GM20000 (cell line): ENCODE results near the gene AGAP1.

ENCODE experiments used
- DNase-seq: peaks from one replicate; pipeline ENCODE4 v3.0.0; 2012; ENCODE audit warnings: low spot score
- TF ChIP-seq, protein P1 (sequence below): IDR thresholded peaks from 2 replicates; pipeline ENCODE4 v1.5.1; 2012; ENCODE audit warnings: mild to moderate bottlenecking, control low read depth; ENCODE audit errors: extremely low read depth, missing control alignments

AGAP1 gene

DNA sequence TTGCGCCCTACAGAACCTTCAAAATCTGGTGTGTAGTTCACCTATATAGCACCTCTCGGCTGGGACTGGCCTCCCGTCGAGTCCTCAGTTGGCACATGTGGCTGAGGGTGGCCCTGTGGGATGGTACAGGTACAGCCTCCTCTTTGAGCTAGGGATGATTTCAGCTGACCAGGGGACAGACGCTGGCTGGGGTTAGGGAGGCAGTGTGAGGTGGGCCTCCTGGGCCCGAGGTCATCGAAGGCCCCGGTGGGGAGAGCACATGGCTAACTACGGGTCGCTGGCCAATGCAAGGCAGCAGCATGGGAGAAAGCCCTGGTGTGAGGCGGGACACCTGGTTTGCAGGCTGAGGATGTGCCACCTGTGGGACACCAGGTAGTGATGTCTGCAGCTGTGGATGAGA, 369.6 kb downstream of the AGAP1 start:
- DNase-seq, result no peak
- TF ChIP-seq, protein P1, sequence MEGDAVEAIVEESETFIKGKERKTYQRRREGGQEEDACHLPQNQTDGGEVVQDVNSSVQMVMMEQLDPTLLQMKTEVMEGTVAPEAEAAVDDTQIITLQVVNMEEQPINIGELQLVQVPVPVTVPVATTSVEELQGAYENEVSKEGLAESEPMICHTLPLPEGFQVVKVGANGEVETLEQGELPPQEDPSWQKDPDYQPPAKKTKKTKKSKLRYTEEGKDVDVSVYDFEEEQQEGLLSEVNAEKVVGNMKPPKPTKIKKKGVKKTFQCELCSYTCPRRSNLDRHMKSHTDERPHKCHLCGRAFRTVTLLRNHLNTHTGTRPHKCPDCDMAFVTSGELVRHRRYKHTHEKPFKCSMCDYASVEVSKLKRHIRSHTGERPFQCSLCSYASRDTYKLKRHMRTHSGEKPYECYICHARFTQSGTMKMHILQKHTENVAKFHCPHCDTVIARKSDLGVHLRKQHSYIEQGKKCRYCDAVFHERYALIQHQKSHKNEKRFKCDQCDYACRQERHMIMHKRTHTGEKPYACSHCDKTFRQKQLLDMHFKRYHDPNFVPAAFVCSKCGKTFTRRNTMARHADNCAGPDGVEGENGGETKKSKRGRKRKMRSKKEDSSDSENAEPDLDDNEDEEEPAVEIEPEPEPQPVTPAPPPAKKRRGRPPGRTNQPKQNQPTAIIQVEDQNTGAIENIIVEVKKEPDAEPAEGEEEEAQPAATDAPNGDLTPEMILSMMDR, result no peak

DNA sequence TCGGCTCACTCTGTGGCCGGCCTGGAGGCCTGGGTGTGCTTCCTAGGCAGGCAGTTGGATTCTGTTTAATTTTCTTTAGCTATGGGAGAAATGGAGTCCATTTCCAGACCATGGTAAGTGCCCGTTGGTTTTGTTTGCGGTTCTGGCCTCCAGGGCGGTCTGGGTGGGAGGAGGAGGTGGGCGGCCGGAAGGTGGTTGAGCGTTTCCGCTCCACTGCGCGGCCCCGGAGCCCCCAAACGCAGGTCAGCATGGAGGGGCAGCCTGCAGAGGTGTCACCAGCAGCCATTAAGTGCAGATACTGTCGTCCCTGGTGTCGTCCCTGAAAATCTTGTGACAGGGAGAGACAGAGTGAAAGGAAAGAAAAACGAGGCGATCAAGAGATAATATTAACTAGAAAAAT, 370.5 kb downstream of the AGAP1 start:
- TF ChIP-seq, protein P1, result no peak
- no peak for DNase-seq

DNA sequence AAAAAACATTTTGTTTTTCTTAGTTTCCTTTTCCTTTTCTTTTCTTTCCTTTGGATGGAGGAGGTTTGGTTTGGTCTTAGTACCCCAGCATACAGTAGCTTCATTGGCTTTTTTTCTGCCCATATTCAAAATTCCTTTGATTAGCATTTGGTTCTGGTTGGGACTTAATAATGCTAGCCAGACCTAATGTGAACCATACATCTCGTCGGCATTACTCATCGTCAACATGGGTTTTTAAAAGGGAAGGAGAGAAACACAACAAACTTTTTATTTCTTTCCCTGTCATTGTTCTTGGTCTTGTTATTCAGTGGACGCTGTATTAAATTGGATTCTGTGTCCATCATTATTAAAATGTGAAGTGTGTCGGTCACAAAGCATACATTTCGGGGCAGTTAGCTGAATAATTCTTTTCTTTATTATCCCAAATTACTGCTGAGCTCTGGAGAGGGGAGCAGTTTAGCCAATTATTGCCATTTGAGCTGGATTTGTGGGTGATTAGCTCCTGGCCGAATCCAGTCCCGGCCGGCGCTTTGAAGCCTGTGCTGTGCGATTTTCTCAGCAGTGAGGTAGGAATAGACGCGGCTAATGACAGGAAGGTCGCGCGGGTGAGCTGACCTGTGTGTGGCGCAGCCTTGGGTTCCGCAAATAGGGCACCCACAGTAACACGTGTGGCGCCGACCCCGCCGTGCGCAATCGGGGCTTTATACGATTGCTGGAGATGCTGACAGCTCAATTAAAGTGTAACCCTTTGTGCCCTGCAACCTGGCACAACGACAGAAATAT, 371.1 kb downstream of the AGAP1 start:
- TF ChIP-seq, protein P1, result no peak
- no peak for DNase-seq

DNA sequence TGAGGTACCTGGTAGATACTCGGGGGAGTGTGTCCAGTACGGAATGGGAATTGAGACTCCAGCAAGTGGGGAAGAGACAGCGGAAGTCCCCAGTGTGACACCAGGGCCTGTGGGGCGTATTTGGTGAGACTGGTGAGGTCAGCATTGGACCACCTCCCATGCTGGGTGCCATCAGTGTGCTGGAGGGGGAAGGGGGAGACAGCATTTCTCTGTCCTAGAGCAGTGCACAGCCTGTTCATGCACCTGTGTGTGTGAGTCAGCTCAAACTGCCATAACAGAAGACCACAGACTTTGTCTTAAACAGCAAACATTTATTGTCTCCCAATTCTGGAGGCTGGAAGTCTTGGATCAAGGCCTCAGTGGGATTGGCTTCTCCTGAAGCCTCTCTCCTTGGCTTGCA, 372.5 kb downstream of the AGAP1 start:
- DNase-seq, result no peak
- TF ChIP-seq, protein P1, result no peak

DNA sequence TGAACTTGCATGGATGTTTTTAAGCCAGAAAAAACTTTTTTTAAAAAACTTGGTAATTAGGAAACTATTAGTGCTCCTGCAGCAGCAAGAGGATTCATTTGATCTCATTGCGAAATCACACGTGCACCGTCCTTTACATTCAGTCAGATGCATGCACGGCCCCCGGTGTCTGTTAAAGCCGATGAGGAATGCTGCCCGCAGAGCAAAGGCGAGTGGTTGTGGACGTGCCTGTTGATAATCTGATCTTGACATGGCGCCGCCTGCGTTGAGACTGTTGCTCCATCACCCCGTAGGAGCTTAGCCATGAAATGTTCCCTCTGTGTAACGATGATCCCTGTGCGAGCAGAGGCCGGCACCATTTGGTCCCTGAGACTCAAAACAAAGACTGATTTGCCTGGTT, 374.4 kb downstream of the AGAP1 start:
- TF ChIP-seq, protein P1, result no peak
- DNase-seq, result no peak

DNA sequence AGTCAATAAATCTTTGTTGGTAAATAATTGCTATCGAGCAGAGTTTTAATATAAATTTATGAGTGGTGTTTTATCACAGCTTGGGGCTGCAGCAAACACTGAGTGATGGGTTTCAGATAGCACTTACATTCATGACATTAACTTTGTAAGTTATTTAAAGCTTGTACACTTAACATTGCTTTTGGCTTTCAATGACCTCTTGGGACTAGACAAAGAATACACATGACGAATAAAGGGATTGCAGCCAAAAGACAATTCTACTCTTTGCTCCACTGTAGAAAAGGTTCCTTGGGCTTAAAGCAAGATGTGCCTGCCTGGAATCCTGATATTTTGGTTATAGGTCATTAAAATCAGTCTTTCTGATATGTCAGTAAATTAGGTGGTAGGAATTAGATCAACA, 374.8 kb downstream of the AGAP1 start:
- TF ChIP-seq, protein P1, result no peak

DNA sequence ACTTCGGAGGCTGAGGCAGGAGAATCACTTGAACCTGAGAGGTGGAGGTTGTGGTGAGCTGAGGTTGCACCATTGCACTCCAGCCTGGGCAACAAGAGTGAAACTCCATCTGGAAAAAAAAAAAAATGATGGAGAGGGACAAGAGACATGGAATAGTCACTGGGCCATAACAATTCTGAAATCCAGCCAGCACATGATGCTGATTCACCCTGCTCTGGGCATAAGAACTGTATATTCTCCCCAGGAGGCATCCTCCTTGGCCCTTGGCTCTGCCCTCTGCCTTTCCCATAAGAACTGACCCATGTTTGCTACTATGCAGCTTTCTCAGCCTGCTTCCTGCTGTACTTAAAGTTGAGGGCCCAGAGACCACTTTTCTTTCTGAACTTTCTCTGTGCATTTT, 376.7 kb downstream of the AGAP1 start:
- no peak for DNase-seq
- TF ChIP-seq, protein P1, result no peak

More for the DNA sequence above, 374.8 kb downstream of the AGAP1 start:
- no peak for DNase-seq
